ELF-1 (cell line): Measurements from ENCODE around the gene CADM3.

Source experiments
- DNase-seq: peaks from one replicate; pipeline ENCODE4 v3.0.0-alpha.2; 2016; ENCODE audit warnings: low read depth, low spot score

CADM3 gene, protein sequence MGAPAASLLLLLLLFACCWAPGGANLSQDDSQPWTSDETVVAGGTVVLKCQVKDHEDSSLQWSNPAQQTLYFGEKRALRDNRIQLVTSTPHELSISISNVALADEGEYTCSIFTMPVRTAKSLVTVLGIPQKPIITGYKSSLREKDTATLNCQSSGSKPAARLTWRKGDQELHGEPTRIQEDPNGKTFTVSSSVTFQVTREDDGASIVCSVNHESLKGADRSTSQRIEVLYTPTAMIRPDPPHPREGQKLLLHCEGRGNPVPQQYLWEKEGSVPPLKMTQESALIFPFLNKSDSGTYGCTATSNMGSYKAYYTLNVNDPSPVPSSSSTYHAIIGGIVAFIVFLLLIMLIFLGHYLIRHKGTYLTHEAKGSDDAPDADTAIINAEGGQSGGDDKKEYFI

GRCh38 chr1:159171254-159171687 lies at the start of gene CADM3:
CADM3 (plus strand) TSS chr1:159171615; CDS start chr1:159171766, 151 bp downstream.
- DNase-seq = no peak

GRCh38 chr1:159122005-159122621 lies 49.3 kb upstream of the CADM3 start:
- no peak for DNase-seq

DNA sequence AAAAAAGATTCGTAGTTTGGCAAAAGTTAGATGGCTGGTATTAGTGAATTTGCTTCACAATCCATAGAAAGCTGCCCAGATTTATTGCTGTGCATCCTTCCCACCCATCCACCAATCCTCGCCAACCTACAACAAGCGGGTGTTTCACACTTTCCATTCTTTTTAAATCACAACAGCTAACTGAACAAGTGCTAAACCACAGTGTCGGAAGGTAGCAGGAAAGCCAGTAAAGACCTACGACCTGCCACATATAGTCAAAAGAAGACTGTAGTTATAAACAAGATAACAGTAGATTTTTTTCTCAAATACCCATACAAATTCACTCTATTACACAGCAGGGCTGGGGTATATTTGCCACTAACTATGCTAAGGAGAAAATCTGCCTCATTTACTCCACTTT lies 47.8 kb upstream of the CADM3 start:
- no peak for DNase-seq

DNA sequence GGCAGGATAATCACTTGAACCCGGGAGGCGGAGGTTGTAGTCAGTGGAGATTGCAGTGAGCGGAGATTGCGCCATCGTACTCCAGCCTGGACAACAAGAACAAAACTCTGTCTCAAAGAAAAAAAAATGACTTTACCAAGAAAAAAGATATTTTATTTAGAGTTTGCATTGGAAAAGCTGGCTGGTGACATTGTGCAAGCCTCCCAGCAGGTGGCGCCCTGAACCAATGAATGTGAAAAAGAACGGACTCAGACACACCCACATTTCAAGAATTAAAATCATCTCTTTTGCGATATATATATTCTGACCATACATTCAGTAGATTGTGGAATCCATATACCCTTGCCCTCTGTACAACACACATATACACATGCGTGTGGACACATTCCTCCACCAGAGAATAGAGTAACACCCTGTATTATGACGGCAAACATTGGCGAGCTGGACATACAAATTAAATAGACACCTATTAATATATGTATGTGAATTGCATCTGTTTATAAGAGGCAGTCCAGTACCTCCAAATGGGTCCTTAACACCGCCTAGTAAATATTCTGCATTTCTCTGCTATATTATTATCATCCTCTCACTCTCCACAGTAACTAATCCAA lies 39.0 kb upstream of the CADM3 start:
- DNase-seq = peak; percentile 20

GRCh38 chr1:159140474-159140873 lies 30.9 kb upstream of the CADM3 start:
- no peak for DNase-seq

- DNase-seq = peak; percentile 5
Measured at GRCh38 chr1:159141584-159142390, 29.6 kb upstream of the CADM3 start.

- DNase-seq = no peak
Measured at GRCh38 chr1:159142391-159142663, 29.1 kb upstream of the CADM3 start.

DNA sequence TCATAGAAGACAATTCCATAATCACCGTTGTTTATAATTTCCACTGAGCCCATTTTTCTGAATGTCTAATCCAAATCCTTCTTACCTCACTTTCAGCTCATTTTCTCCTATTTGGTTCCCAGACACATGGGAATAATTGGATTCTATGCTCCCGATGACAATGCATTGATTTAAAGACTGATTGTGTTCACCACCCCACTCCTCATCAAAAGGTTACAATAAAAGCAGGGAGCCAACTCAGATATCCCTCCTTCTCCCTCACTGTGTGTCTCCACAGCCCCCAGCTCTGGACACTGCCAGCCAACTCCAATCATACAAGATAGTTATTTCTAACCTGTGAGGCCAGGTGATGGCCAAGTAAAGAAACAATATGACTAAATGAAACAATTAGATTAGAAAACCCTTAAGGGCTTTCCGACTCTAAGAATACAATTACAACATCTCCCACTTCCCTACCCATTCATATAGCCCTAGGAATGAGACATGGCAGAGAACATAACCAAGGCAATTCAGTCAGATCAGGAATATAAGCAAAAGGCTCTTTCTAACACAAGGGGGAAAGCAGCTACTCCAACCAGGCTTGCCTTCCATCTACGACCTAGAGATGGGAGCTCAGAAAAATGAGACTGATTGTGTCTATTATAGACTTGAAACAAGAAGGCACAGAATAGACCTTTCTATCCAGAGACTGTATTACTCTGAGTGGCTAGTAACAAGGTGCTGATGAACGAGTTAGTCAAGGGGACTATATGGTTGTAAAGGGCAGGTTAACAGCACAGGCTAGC lies 28.5 kb upstream of the CADM3 start:
- no peak for DNase-seq

DNA sequence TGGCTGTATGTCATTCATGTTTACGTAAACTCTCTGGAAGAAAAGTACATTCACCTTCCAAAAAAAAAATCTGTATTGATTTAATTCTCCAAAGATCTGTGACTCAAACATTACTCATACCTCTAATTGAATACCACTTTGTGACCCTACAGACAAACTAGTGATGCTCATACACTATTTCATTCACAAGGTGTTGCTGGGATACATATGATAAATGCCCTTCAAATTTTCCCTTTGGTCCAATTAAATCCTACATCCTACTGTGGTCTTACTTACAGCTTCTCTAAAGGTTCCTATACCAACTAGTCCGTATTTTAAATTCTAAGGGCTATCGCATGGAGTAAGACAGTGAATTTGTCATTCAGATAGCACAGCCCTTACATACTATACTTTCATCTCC lies 26.8 kb upstream of the CADM3 start:
- no peak for DNase-seq

DNA sequence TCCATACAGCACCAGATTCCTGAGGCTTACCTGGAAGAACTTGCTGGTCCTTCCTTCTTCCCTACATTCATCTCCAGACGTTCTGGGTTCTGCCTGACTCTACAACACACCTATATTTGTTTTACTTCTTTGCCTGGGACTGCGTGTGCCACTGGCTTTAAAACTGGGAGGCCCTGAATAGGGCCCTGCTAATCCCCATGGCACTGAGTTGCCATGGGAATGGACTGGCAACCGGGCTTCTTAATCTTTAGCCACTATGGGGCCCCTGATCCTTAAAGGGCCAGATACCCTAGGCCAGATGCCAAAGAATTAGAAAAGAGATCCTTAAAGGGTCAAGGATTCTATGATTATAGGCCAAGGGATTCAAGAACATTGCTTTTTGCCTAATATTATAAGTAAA lies 24.4 kb upstream of the CADM3 start:
- DNase-seq = no peak

DNA sequence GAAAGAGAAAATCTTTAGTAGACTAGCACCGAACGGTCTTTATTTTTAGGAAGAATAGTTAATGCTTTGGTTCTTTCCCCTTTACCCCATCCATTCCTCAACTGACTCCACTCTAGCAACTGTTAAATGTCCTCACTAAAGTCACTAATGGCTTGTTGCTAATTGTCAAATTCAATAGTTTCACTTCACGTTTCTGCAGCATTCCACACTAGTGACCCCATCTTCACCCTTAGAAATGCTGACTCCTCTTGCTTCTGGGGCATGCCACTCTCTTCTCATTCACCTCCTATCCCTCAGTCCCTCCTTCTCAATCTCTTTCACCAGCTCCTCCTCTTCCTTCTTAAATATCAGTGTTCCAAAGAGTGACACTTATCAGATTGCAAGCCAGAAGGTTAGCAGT lies 19.4 kb upstream of the CADM3 start:
- DNase-seq = no peak

DNA sequence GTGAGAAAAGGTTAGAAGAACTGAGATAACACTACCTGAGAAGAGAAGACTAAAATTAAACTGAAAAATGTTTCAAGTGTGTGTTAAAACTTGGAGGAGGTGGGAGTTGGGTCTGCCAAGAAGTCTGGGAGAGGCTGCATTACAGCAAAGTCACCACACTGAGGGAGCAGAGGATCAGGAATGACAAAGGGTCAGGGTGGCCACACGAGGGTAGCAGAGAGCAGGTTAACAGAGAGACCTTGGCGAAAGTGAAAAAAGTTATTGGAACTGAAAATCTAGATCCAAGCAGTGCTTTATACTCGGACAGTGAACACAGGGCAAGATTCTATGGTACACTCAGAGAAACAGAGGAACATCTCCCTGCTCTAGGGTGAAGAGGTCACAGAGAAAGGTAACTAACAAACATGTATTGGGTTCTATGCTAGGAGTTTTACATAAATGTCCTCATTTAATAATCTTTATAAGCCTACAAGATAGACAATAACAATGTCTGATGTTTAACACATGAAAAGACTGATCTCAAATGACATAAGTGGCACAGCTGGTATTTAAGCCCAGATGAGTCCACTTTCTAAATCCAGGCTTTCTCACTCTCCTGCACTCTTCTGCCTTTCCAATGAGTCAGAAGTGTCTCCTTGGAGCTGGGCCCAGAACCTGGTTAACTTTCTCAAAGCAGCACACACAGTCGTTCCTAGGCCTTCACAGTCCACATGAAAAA lies 10.3 kb upstream of the CADM3 start:
- peak; percentile 57 for DNase-seq

GRCh38 chr1:159161719-159162026 lies 9.7 kb upstream of the CADM3 start:
- DNase-seq = no peak

GRCh38 chr1:159162516-159163265 lies 8.7 kb upstream of the CADM3 start:
- DNase-seq = no peak

GRCh38 chr1:159163614-159164228 lies 7.7 kb upstream of the CADM3 start:
- DNase-seq = no peak

DNA sequence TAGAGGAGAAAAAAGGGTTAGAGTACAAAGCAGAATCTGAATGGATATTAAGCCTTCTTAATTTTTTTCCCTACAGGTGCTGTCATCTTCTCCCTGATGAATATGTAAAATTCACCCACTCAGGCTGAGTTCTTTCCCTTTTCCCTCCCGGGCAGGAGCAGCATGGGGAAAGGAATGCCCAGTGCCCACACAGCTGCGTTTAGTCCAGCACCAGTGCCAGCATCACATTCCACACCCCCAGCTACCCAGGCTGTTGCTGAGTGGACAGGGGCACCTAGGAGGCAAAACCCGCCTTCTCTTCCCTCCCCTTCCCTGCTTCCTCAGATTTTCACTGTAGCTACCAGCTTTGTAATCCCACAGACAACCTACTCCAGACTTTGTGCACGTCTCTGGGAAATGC lies 3.4 kb upstream of the CADM3 start:
- no peak for DNase-seq

- DNase-seq = peak; percentile 12
Measured at GRCh38 chr1:159170639-159171038, 776 bp upstream of the CADM3 start.

- DNase-seq = no peak
Measured at GRCh38 chr1:159171688-159172501, 480 bp downstream of the CADM3 start.
